GM12878 (cell line): ENCODE results near the gene SSR2. TPM values are rescaled to one million over a fixed set of nuclear protein-coding genes. Genes with fewer than 3 reads are reported as not detected.

Experiments used
- ATAC-seq: fragments of 200-7000 bp; cut with Tn5 transposase; 3 replicates; pipeline ENCODE4 v1.9.1; 2020; ENCODE audit warnings: mild to moderate bottlenecking, moderate library complexity
- BruUV-seq: library from RNA; stranded (reverse); fragments of 400-500 nt; replicated peaks from 2 replicates; lab custom pipeline; 2021; lab: Mats Ljungman, UMichigan
- CTCF ChIA-PET: fragments of 300-600 bp; sonication (Branson Sonifier 250); formaldehyde crosslinking; extraction: SDS; loops from one replicate; lab custom pipeline; 2021; ENCODE audit warnings: inconsistent platforms; lab: Yijun Ruan, JAX
- POLR2A ChIA-PET: fragments of 350-600 bp; formaldehyde crosslinking; extraction: SDS; loops from one replicate; lab custom pipeline; 2021; ENCODE audit warnings: inconsistent platforms; lab: Charles Lee
- RAD21 ChIA-PET: fragments of 300-600 bp; sonication (Branson Sonifier 250); formaldehyde crosslinking; loops from one replicate; lab custom pipeline; 2023; ENCODE audit warnings: antibody characterized with exemption; ENCODE audit not compliant: unreplicated experiment; lab: Charles Lee
- SMC1A ChIA-PET: fragments of 300-600 bp; sonication (Branson Sonifier 250); formaldehyde crosslinking; loops from one replicate; lab custom pipeline; 2023; ENCODE audit not compliant: unreplicated experiment, uncharacterized antibody; lab: Charles Lee
- DNase-seq: peaks from one replicate; pipeline ENCODE4 v3.0.0-alpha.2; 2011; ENCODE audit warnings: low read depth, low spot score
- FAIRE-seq: peaks from 3 replicates; lab custom pipeline; 2011; peaks lifted over from hg19 to GRCh38; lab: Jason Lieb, UNC
- H2AFZ ChIP-seq: 2 replicates; pipeline ENCODE4 v1.6.0; 2011; ENCODE audit warnings: low read depth, low read length, control low read depth; ENCODE audit not compliant: control insufficient read depth
- H3K27ac ChIP-seq: 2 replicates; pipeline ENCODE4 v1.5.1; 2011; ENCODE audit warnings: control low read depth; ENCODE audit not compliant: control insufficient read depth, insufficient read depth
- H3K27me3 ChIP-seq, 2 experiments: replicated peaks in 1 of 2; 2 replicates each; pipeline versions ENCODE4 v1.6.0 to v1.6.1; 2011; ENCODE audit warnings: low read length in 1 of 2; ENCODE audit not compliant: control insufficient read depth in 2 of 2, insufficient read depth in 2 of 2
- H3K36me3 ChIP-seq, 2 experiments: 2 replicates each; pipeline ENCODE4 v1.5.1; 2011; ENCODE audit warnings: low read length in 1 of 2; ENCODE audit not compliant: control insufficient read depth in 2 of 2, insufficient read depth in 2 of 2
- H3K4me1 ChIP-seq: 2 replicates; pipeline ENCODE4 v1.6.1; 2011; ENCODE audit warnings: mild to moderate bottlenecking, low read length, moderate library complexity, mixed read lengths; ENCODE audit not compliant: control insufficient read depth, insufficient read depth
- H3K4me2 ChIP-seq: 2 replicates; pipeline ENCODE4 v1.6.0; 2011; ENCODE audit warnings: control low read depth; ENCODE audit not compliant: control insufficient read depth, insufficient read depth
- H3K4me3 ChIP-seq: fragments of 200-600 bp; sonication (generic); 2 replicates; pipeline ENCODE4 v1.5.1; 2016
- H3K79me2 ChIP-seq: 2 replicates; pipeline ENCODE4 v1.6.0; 2011; ENCODE audit warnings: low read length; ENCODE audit not compliant: control insufficient read depth, insufficient read depth
- H3K9ac ChIP-seq: 2 replicates; pipeline ENCODE4 v1.8.0; 2011; ENCODE audit warnings: low read length, control low read depth, mixed read lengths; ENCODE audit not compliant: control insufficient read depth, insufficient read depth
- H3K9me3 ChIP-seq: replicated peaks from 3 replicates; pipeline ENCODE4 v1.5.1; 2011; ENCODE audit warnings: mild to moderate bottlenecking, low read length; ENCODE audit not compliant: control insufficient read depth, insufficient read depth
- H4K20me1 ChIP-seq: 2 replicates; pipeline ENCODE4 v1.6.0; 2011; ENCODE audit not compliant: control insufficient read depth, insufficient read depth
- ATF7 ChIP-seq: fragments of 450-650 bp; IDR thresholded peaks from 2 replicates; pipeline ENCODE4 v1.6.1; 2016; ENCODE audit warnings: low read depth, mild to moderate bottlenecking
- BCL3 ChIP-seq: IDR thresholded peaks from 2 replicates; pipeline ENCODE4 v1.6.1; 2011; ENCODE audit warnings: borderline replicate concordance, low read depth, mild to moderate bottlenecking, moderate library complexity, low read length; ENCODE audit not compliant: insufficient read depth, poor library complexity, severe bottlenecking
- CHD1 ChIP-seq: IDR thresholded peaks from 2 replicates; pipeline ENCODE4 v1.6.1; 2012; ENCODE audit warnings: low read depth, low read length, improper control_type of control experiment
- CUX1 ChIP-seq: IDR thresholded peaks from 2 replicates; pipeline ENCODE4 v1.6.1; 2012; ENCODE audit warnings: improper control_type of control experiment, low read depth, low read length; ENCODE audit not compliant: insufficient replicate concordance
- DPF2 ChIP-seq: fragments of 450-650 bp; IDR thresholded peaks from 2 replicates; pipeline ENCODE4 v1.6.1; 2017; ENCODE audit warnings: mild to moderate bottlenecking
- PML ChIP-seq: IDR thresholded peaks from 2 replicates; pipeline ENCODE4 v1.6.1; 2012; ENCODE audit warnings: low read length, inconsistent platforms
- POU2F2 ChIP-seq: IDR thresholded peaks from 3 replicates; pipeline ENCODE4 v1.6.1; 2011; ENCODE audit warnings: low read depth, mild to moderate bottlenecking, low read length, borderline replicate concordance
- SREBF1 ChIP-seq: IDR thresholded peaks from 2 replicates; pipeline ENCODE4 v1.6.1; 2012; ENCODE audit warnings: mild to moderate bottlenecking, low read length
- SRF ChIP-seq, 2 experiments: IDR thresholded peaks; 2 replicates each; pipeline ENCODE4 v1.6.1; 2011; ENCODE audit warnings: low read depth in 2 of 2, low read length in 2 of 2, mild to moderate bottlenecking in 1 of 2, moderate library complexity in 1 of 2
- YBX1 ChIP-seq: fragments of 450-650 bp; IDR thresholded peaks from 2 replicates; pipeline ENCODE4 v1.6.1; 2016; ENCODE audit warnings: antibody characterized with exemption
- ZNF592 ChIP-seq: fragments of 450-650 bp; IDR thresholded peaks from 2 replicates; pipeline ENCODE4 v1.6.1; 2017; ENCODE audit warnings: mild to moderate bottlenecking, moderate library complexity
- WGBS: methylation state at CpG from one replicate; pipeline ENCODE4 v1.1.6; 2016; ENCODE audit warnings: low lambda C conversion rate; ENCODE audit not compliant: insufficient replicate concordance, insufficient coverage; ENCODE audit errors: missing lambda C conversion rate; 5-methylcytosine and 5-hydroxymethylcytosine counted together
- in situ Hi-C: fragments of 300-500 bp; cut with MboI; formaldehyde crosslinking; loops from 9 replicates; pipeline ENCODE4 v1.14.3; 2018; ENCODE audit warnings: mixed read lengths
- intact Hi-C: fragments of 100-400 bp; cut with micrococcal nuclease; formaldehyde crosslinking; loops from one replicate; pipeline ENCODE4 v1.14.2; 2022; ENCODE audit not compliant: unreplicated experiment
- polyA plus RNA-seq, 11 experiments: library from polyadenylated mRNA; depleted of rRNA in 4 of 11; unstranded in 6 of 11; stranded (reverse) in 5 of 11; fragments of >200 nt; fragmentation: Nextera tagmentation in 4 of 11; fragmentation: Illumina TruSeq in 1 of 11; extraction: Ambion mirVana in 4 of 11; extraction: Trizol in 1 of 11; gene quantifications; 1 replicate in 1 of 11; 2 replicates in 10 of 11; pipeline versions ENCODE4 v1.2.1 to v1.2.3, GENCODE V29; 2011 to 2016; ENCODE audit warnings: inconsistent platforms in 2 of 11, missing spikeins in 2 of 11, low read depth in 1 of 11
- total RNA-seq, 4 experiments: library from RNA; depleted of rRNA in 3 of 4; stranded (reverse); fragments of >200 nt in 3 of 4; fragmentation: Illumina TruSeq in 1 of 4; extraction: Trizol in 1 of 4; gene quantifications; 2 replicates each; pipeline versions ENCODE4 v1.2.1 to v1.2.3, GENCODE V29; 2013 to 2021

The SSR2 gene
- total and polyA plus RNA-seq, 10 of the 15 experiments (the other 5 are each of a cell fraction or from before 2014, with no cell fraction given): 207 to 553 (median 315) TPM

GRCh38 chr1:156020293-156021092, at the start of gene SSR2 (continued):
- TF ChIP-seq PML: 0 out of 2 replicates have a peak, but pooled peaks have one; percentile 57

- ChIA-PET POLR2A (no interaction called here), RAD21 (no interaction called here), SMC1A (no interaction called here), CTCF (no interaction called here)
- FAIRE-seq (no peak), ATAC-seq (no peak), DNase-seq (no peak)
- H3K4me2 ChIP-seq: no peak overlapping the region
- intact Hi-C loops: no loop called here
- no peaks in the 10 kb centered on the region for H3K27me3 ChIP-seq
- no peak overlapping the region for H2AFZ ChIP-seq
- 16% methylated on average over 4 of the region's 4 CpGs for WGBS
- in situ Hi-C loops: no loop called here
- BruUV-seq: no TSS peak
- H3K9me3 ChIP-seq: no peaks in the 10 kb centered on the region
- H3K9ac ChIP-seq: no peak overlapping the region
- H3K4me3 ChIP-seq: no peak overlapping the region
- H3K4me1 ChIP-seq: no peaks in the 10 kb centered on the region; the same call in 1 of the 2 replicates
- no peaks in the 10 kb centered on the region for H3K36me3 ChIP-seq
- H4K20me1 ChIP-seq: no peaks in the 10 kb centered on the region
- H3K27ac ChIP-seq: no peak overlapping the region
- H3K79me2 ChIP-seq: no peaks in the 10 kb centered on the region
- TF ChIP-seq SRF (IDR thresholded peaks at IDR 0.05; ENCODE audit: low read depth in 2 of 2, low read length in 2 of 2) (no peak), PML (no peak), POU2F2 (no peak), CHD1 (no peak), ATF7 (no peak), DPF2 (no peak), ZNF592 (no peak), YBX1 (no peak), CUX1 (no peak), BCL3 (no peak), SREBF1 (no peak)
Observed at GRCh38 chr1:156070548-156070947, 49.8 kb upstream of the SSR2 start.
